GM23338 (cell line): ENCODE measurements around the gene OR51I2. TPM values are rescaled to one million over a fixed set of nuclear protein-coding genes. Genes with fewer than 3 reads are reported as not detected.

Experiments
- ATAC-seq: fragments of 200-7000 bp; cut with Tn5 transposase; 3 replicates; pipeline ENCODE4 v1.9.1; 2020
- DNase-seq: peaks from one replicate; pipeline ENCODE4 v3.0.0-alpha.2; 2015; ENCODE audit warnings: low spot score
- H2AFZ ChIP-seq: fragments of 200-600 bp; sonication (generic); 2 replicates; pipeline ENCODE4 v1.8.0; 2016; ENCODE audit warnings: antibody characterized with exemption, mild to moderate bottlenecking, moderate library complexity
- H3F3A ChIP-seq: fragments of 200-600 bp; sonication (generic); replicated peaks from 2 replicates; pipeline ENCODE4 v1.8.0; 2017; ENCODE audit warnings: antibody characterized with exemption, mixed run types, low read depth
- H3K27ac ChIP-seq: fragments of 200-600 bp; sonication (generic); 2 replicates; pipeline ENCODE4 v1.6.1; 2016; ENCODE audit warnings: low read depth
- H3K27me3 ChIP-seq: fragments of 200-600 bp; sonication (generic); 2 replicates; pipeline ENCODE4 v1.8.0; 2016; ENCODE audit warnings: mild to moderate bottlenecking, mixed run types, moderate library complexity; ENCODE audit not compliant: insufficient read depth
- H3K36me3 ChIP-seq: fragments of 200-600 bp; sonication (generic); 2 replicates; pipeline ENCODE4 v1.8.0; 2016; ENCODE audit warnings: mild to moderate bottlenecking; ENCODE audit not compliant: insufficient read depth
- H3K4me1 ChIP-seq: fragments of 200-600 bp; sonication (generic); 2 replicates; pipeline ENCODE4 v1.8.0; 2016; ENCODE audit warnings: mild to moderate bottlenecking, moderate library complexity; ENCODE audit not compliant: insufficient read depth
- H3K4me2 ChIP-seq: fragments of 200-600 bp; sonication (generic); 2 replicates; pipeline ENCODE4 v1.7.1; 2017; ENCODE audit warnings: mixed run types
- H3K4me3 ChIP-seq: fragments of 200-600 bp; sonication (generic); 2 replicates; pipeline ENCODE4 v1.6.1; 2016; ENCODE audit warnings: mixed run types
- H3K79me2 ChIP-seq: fragments of 200-600 bp; sonication (generic); replicated peaks from 2 replicates; pipeline ENCODE4 v1.8.0; 2017; ENCODE audit warnings: mild to moderate bottlenecking; ENCODE audit not compliant: insufficient read depth
- H3K9me2 ChIP-seq: fragments of 200-600 bp; sonication (generic); 2 replicates; pipeline ENCODE4 v1.8.0; 2017; ENCODE audit not compliant: insufficient read depth
- H4K20me1 ChIP-seq: fragments of 200-600 bp; sonication (generic); replicated peaks from 2 replicates; pipeline ENCODE4 v1.8.0; 2017; ENCODE audit warnings: mild to moderate bottlenecking; ENCODE audit not compliant: insufficient read depth
- H3K27ac Mint-ChIP-seq: 2 replicates; pipeline ENCODE4 v1.8.0; 2020; ENCODE audit warnings: inconsistent platforms, mild to moderate bottlenecking, moderate library complexity, mixed read lengths
- H3K27me3 Mint-ChIP-seq: 3 replicates; pipeline ENCODE4 v1.8.0; 2022; ENCODE audit warnings: low read depth, mild to moderate bottlenecking, moderate library complexity, mixed read lengths, inconsistent platforms; ENCODE audit not compliant: insufficient read depth, poor library complexity
- H3K36me3 Mint-ChIP-seq: 3 replicates; pipeline ENCODE4 v1.8.0; 2021; ENCODE audit warnings: low read depth, mild to moderate bottlenecking, inconsistent platforms, moderate library complexity, mixed read lengths
- H3K4me1 Mint-ChIP-seq: 3 replicates; pipeline ENCODE4 v1.8.0; 2020; ENCODE audit warnings: mild to moderate bottlenecking, inconsistent platforms, mixed read lengths
- H3K4me3 Mint-ChIP-seq: 3 replicates; pipeline ENCODE4 v1.8.0; 2021; ENCODE audit warnings: moderate library complexity, mild to moderate bottlenecking, inconsistent platforms, mixed read lengths
- H3K9me3 Mint-ChIP-seq: 3 replicates; pipeline ENCODE4 v1.8.0; 2020; ENCODE audit warnings: moderate library complexity, mild to moderate bottlenecking, inconsistent platforms, mixed read lengths
- CREB1 ChIP-seq: fragments of 250-450 bp; sonication (Bioruptor Pico); IDR thresholded peaks from 2 replicates; pipeline ENCODE4 v1.5.0; 2020; ENCODE audit warnings: low read depth, mild to moderate bottlenecking, moderate library complexity
- EZH2 ChIP-seq: fragments of 200-600 bp; sonication (generic); IDR thresholded peaks from one replicate; pipeline ENCODE4 v1.8.0; 2017; ENCODE audit warnings: antibody characterized with exemption, mild to moderate bottlenecking, low read depth; ENCODE audit not compliant: unreplicated experiment
- EZH2phosphoT487 ChIP-seq: fragments of 200-600 bp; sonication (generic); IDR thresholded peaks from one replicate; pipeline ENCODE4 v1.8.1; 2018; ENCODE audit warnings: antibody characterized with exemption; ENCODE audit not compliant: unreplicated experiment
- JUNB ChIP-seq: IDR thresholded peaks from one replicate; pipeline ENCODE4 v1.6.1; 2016; ENCODE audit warnings: antibody characterized with exemption; ENCODE audit not compliant: unreplicated experiment
- NANOG ChIP-seq: IDR thresholded peaks from 2 replicates; pipeline ENCODE4 v1.6.1; 2016; ENCODE audit warnings: antibody characterized with exemption, borderline replicate concordance
- POLR2AphosphoS5 ChIP-seq: IDR thresholded peaks from 2 replicates; pipeline ENCODE4 v1.6.1; 2016; ENCODE audit warnings: antibody characterized with exemption, low read depth
- STAT1 ChIP-seq: IDR thresholded peaks from one replicate; pipeline ENCODE4 v1.6.1; 2016; ENCODE audit warnings: antibody characterized with exemption; ENCODE audit not compliant: unreplicated experiment
- ZNF114 ChIP-seq: fragments of 250-450 bp; sonication (Bioruptor Pico); IDR thresholded peaks from 2 replicates; pipeline ENCODE4 v1.5.0; 2020; ENCODE audit warnings: mild to moderate bottlenecking, moderate library complexity
- ZNF331 ChIP-seq: fragments of 250-450 bp; sonication (Bioruptor Pico); IDR thresholded peaks from 2 replicates; pipeline ENCODE4 v1.5.0; 2020; ENCODE audit warnings: low read depth, mild to moderate bottlenecking, moderate library complexity
- polyA plus RNA-seq: library from polyadenylated mRNA; unstranded; fragments of >200 nt; fragmentation: Nextera tagmentation; extraction: Ambion mirVana; gene quantifications from 2 replicates; pipeline ENCODE4 v1.2.1, GENCODE V29; 2016
- total RNA-seq: library from RNA; depleted of rRNA; stranded (reverse); fragments of >200 nt; shearing (Covaris generic); gene quantifications from 2 replicates; pipeline ENCODE4 v1.2.3, GENCODE V29; 2014
- TF ChIP-seq, protein P1 (sequence below): IDR thresholded peaks from one replicate; pipeline ENCODE4 v1.6.1; 2018; ENCODE audit warnings: antibody characterized with exemption; ENCODE audit not compliant: unreplicated experiment
- TF ChIP-seq, protein P2 (sequence below): IDR thresholded peaks from 2 replicates; pipeline ENCODE4 v1.6.1; 2016; ENCODE audit warnings: antibody characterized with exemption
- TF ChIP-seq, protein P3 (sequence below): fragments of 250-450 bp; sonication (Bioruptor Pico); IDR thresholded peaks from 2 replicates; pipeline ENCODE4 v1.5.0; 2020; ENCODE audit warnings: mild to moderate bottlenecking, moderate library complexity
- TF ChIP-seq, protein P4 (sequence below), 2 experiments: fragments of 200-600 bp in 1 of 2; sonication (generic) in 1 of 2; conservative IDR thresholded peaks; 2 replicates each; pipeline versions ENCODE4 v1.5.1 to v1.6.1; 2016 to 2017; ENCODE audit warnings: antibody characterized with exemption in 2 of 2, low read depth in 2 of 2, mild to moderate bottlenecking in 2 of 2, moderate library complexity in 1 of 2

The OR51I2 gene
- total and polyA plus RNA-seq, 2 experiments from 2014 or later: not detected

DNA sequence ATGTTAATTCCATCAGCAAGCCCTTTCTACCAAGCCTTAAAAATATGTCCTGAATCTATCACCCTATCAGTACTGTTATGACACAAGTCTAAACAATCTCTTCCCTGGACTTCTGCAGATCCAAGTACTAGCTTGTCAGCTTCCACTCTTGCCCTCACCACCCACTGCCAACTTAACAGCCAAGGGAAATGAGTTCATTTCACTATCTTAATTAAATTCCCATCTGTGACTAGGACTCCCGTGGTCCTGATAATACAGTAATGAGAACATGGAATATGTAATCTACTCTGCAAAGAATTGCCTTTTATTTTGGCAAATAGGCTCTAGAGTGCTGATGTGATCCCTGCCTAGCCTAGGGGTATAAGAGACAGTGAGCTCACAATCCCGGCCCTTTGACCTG, 50.5 kb downstream of the OR51I2 start:
- Histone ChIP-seq H3K4me3 (no peak overlapping the region), H3K27ac (no peak overlapping the region), H3K9me2 (0 out of 2 replicates have a peak, but pooled peaks cover 4% of the 10 kb centered on the region), H3K79me2 (no peaks in the 10 kb centered on the region), H4K20me1 (no peaks in the 10 kb centered on the region), H3K4me2 (no peak overlapping the region), H2AFZ (no peak overlapping the region), H3K36me3 (no peaks in the 10 kb centered on the region), H3K27me3 (no peaks in the 10 kb centered on the region), H3K4me1 (no peaks in the 10 kb centered on the region), H3F3A (no peaks in the 10 kb centered on the region)
- Mint-ChIP-seq H3K27ac (no peak overlapping the region), H3K27me3 (peaks cover 4% of the 10 kb centered on the region), H3K4me1 (peaks cover 5% of the 10 kb centered on the region; the same call in 2 of the 3 replicates), H3K9me3 (no peaks in the 10 kb centered on the region), H3K4me3 (no peak overlapping the region), H3K36me3 (no peaks in the 10 kb centered on the region)
- DNase-seq (no peak), ATAC-seq (no peak)
- TF ChIP-seq ZNF331 (CRISPR knock-in tag) (no peak), ZNF114 (CRISPR knock-in tag) (no peak), CREB1 (CRISPR knock-in tag) (no peak), NANOG (no peak), EZH2phosphoT487 (no peak), JUNB (no peak), STAT1 (no peak), POLR2AphosphoS5 (no peak), EZH2 (no peak)
- TF ChIP-seq, protein P1, sequence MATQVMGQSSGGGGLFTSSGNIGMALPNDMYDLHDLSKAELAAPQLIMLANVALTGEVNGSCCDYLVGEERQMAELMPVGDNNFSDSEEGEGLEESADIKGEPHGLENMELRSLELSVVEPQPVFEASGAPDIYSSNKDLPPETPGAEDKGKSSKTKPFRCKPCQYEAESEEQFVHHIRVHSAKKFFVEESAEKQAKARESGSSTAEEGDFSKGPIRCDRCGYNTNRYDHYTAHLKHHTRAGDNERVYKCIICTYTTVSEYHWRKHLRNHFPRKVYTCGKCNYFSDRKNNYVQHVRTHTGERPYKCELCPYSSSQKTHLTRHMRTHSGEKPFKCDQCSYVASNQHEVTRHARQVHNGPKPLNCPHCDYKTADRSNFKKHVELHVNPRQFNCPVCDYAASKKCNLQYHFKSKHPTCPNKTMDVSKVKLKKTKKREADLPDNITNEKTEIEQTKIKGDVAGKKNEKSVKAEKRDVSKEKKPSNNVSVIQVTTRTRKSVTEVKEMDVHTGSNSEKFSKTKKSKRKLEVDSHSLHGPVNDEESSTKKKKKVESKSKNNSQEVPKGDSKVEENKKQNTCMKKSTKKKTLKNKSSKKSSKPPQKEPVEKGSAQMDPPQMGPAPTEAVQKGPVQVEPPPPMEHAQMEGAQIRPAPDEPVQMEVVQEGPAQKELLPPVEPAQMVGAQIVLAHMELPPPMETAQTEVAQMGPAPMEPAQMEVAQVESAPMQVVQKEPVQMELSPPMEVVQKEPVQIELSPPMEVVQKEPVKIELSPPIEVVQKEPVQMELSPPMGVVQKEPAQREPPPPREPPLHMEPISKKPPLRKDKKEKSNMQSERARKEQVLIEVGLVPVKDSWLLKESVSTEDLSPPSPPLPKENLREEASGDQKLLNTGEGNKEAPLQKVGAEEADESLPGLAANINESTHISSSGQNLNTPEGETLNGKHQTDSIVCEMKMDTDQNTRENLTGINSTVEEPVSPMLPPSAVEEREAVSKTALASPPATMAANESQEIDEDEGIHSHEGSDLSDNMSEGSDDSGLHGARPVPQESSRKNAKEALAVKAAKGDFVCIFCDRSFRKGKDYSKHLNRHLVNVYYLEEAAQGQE: no peak
- TF ChIP-seq, protein P2, sequence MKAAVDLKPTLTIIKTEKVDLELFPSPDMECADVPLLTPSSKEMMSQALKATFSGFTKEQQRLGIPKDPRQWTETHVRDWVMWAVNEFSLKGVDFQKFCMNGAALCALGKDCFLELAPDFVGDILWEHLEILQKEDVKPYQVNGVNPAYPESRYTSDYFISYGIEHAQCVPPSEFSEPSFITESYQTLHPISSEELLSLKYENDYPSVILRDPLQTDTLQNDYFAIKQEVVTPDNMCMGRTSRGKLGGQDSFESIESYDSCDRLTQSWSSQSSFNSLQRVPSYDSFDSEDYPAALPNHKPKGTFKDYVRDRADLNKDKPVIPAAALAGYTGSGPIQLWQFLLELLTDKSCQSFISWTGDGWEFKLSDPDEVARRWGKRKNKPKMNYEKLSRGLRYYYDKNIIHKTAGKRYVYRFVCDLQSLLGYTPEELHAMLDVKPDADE: no peak
- TF ChIP-seq, protein P3, sequence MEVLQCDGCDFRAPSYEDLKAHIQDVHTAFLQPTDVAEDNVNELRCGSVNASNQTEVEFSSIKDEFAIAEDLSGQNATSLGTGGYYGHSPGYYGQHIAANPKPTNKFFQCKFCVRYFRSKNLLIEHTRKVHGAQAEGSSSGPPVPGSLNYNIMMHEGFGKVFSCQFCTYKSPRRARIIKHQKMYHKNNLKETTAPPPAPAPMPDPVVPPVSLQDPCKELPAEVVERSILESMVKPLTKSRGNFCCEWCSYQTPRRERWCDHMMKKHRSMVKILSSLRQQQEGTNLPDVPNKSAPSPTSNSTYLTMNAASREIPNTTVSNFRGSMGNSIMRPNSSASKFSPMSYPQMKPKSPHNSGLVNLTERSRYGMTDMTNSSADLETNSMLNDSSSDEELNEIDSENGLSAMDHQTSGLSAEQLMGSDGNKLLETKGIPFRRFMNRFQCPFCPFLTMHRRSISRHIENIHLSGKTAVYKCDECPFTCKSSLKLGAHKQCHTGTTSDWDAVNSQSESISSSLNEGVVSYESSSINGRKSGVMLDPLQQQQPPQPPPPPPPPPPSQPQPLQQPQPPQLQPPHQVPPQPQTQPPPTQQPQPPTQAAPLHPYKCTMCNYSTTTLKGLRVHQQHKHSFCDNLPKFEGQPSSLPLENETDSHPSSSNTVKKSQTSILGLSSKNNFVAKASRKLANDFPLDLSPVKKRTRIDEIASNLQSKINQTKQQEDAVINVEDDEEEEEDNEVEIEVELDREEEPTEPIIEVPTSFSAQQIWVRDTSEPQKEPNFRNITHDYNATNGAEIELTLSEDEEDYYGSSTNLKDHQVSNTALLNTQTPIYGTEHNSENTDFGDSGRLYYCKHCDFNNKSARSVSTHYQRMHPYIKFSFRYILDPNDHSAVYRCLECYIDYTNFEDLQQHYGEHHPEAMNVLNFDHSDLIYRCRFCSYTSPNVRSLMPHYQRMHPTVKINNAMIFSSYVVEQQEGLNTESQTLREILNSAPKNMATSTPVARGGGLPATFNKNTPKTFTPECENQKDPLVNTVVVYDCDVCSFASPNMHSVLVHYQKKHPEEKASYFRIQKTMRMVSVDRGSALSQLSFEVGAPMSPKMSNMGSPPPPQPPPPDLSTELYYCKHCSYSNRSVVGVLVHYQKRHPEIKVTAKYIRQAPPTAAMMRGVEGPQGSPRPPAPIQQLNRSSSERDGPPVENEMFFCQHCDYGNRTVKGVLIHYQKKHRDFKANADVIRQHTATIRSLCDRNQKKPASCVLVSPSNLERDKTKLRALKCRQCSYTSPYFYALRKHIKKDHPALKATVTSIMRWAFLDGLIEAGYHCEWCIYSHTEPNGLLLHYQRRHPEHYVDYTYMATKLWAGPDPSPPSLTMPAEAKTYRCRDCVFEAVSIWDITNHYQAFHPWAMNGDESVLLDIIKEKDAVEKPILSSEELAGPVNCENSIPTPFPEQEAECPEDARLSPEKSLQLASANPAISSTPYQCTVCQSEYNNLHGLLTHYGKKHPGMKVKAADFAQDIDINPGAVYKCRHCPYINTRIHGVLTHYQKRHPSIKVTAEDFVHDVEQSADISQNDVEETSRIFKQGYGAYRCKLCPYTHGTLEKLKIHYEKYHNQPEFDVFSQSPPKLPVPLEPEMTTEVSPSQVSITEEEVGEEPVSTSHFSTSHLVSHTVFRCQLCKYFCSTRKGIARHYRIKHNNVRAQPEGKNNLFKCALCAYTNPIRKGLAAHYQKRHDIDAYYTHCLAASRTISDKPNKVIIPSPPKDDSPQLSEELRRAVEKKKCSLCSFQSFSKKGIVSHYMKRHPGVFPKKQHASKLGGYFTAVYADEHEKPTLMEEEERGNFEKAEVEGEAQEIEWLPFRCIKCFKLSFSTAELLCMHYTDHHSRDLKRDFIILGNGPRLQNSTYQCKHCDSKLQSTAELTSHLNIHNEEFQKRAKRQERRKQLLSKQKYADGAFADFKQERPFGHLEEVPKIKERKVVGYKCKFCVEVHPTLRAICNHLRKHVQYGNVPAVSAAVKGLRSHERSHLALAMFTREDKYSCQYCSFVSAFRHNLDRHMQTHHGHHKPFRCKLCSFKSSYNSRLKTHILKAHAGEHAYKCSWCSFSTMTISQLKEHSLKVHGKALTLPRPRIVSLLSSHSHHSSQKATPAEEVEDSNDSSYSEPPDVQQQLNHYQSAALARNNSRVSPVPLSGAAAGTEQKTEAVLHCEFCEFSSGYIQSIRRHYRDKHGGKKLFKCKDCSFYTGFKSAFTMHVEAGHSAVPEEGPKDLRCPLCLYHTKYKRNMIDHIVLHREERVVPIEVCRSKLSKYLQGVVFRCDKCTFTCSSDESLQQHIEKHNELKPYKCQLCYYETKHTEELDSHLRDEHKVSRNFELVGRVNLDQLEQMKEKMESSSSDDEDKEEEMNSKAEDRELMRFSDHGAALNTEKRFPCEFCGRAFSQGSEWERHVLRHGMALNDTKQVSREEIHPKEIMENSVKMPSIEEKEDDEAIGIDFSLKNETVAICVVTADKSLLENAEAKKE (CRISPR knock-in tag): no peak
- TF ChIP-seq, protein P4, sequence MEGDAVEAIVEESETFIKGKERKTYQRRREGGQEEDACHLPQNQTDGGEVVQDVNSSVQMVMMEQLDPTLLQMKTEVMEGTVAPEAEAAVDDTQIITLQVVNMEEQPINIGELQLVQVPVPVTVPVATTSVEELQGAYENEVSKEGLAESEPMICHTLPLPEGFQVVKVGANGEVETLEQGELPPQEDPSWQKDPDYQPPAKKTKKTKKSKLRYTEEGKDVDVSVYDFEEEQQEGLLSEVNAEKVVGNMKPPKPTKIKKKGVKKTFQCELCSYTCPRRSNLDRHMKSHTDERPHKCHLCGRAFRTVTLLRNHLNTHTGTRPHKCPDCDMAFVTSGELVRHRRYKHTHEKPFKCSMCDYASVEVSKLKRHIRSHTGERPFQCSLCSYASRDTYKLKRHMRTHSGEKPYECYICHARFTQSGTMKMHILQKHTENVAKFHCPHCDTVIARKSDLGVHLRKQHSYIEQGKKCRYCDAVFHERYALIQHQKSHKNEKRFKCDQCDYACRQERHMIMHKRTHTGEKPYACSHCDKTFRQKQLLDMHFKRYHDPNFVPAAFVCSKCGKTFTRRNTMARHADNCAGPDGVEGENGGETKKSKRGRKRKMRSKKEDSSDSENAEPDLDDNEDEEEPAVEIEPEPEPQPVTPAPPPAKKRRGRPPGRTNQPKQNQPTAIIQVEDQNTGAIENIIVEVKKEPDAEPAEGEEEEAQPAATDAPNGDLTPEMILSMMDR (conservative IDR thresholded peaks at IDR 0.05; ENCODE audit: low read depth in 2 of 2): no peak
